Adipocyte (in vitro differentiated cells): Measurements from ENCODE around the gene RYR3.

Experiments
- DNase-seq: peaks from one replicate; pipeline ENCODE4 v3.0.0-alpha.2; 2015; ENCODE audit warnings: low read depth
- H3K27me3 ChIP-seq: replicated peaks from 2 replicates; pipeline ENCODE4 v1.7.0; 2013; ENCODE audit warnings: mild to moderate bottlenecking, low read length, moderate library complexity; ENCODE audit not compliant: control insufficient read depth, insufficient read depth
- H3K36me3 ChIP-seq: 2 replicates; pipeline ENCODE4 v1.7.0; 2013; ENCODE audit warnings: low read length, mild to moderate bottlenecking, moderate library complexity; ENCODE audit not compliant: control insufficient read depth, insufficient read depth, severe bottlenecking
- H3K4me1 ChIP-seq: 2 replicates; pipeline ENCODE4 v1.7.0; 2013; ENCODE audit warnings: mild to moderate bottlenecking, low read length, moderate library complexity; ENCODE audit not compliant: control insufficient read depth, insufficient read depth
- H3K4me3 ChIP-seq: 2 replicates; pipeline ENCODE4 v1.7.0; 2013; ENCODE audit warnings: mild to moderate bottlenecking, low read length, moderate library complexity
- H3K9ac ChIP-seq: 2 replicates; pipeline ENCODE4 v1.7.0; 2013; ENCODE audit warnings: mild to moderate bottlenecking, low read length, moderate library complexity
- H3K9me3 ChIP-seq: 2 replicates; pipeline ENCODE4 v1.7.0; 2013; ENCODE audit warnings: mild to moderate bottlenecking, low read length, moderate library complexity; ENCODE audit not compliant: control insufficient read depth

RYR3 gene

DNA sequence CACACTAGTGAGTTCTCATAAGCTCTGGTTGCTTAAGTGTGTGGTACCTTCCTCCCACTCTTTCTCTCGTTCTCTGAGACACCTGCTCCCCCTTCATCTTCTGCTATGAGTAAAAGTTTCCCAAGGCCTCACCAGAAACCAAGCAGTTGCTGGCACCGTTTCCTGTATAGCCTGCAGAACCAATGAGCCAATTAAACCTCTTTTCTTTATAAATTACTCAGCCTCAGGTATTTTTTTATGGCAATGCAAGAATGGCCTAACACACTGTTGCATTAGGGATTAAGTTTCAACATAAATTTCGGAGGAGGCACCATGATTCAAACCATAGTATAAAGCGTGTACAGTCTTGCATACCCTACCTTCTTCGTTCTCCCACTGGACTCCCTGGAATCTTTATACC lies 405.3 kb downstream of the RYR3 start:
- Histone ChIP-seq H3K4me1 (no peaks in the 10 kb centered on the region), H3K4me3 (no peak overlapping the region), H3K27me3 (no peaks in the 10 kb centered on the region), H3K9ac (no peak overlapping the region), H3K9me3 (no peaks in the 10 kb centered on the region), H3K36me3 (no peaks in the 10 kb centered on the region)
- DNase-seq = no peak

DNA sequence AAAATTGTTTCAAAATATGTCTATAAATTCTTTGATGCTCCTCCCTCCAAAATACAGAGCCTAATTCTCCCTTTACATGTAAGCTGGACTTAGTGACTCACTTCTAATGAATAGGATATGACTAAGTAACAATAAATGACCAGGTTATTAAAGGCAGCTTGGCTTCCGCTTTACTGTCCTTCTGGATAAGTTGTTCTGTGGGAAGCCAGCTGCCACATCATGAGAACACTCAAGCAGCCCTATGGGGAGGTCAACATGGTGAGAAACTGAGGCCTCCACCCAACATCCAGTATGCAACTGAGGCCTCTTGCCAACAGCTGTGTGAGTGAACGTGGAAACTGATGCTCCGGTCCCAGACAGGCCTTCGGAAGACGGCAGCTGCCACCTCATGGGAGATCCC lies 410.2 kb downstream of the RYR3 start:
- no peaks in the 10 kb centered on the region for H3K9me3 ChIP-seq
- H3K4me1 ChIP-seq = no peaks in the 10 kb centered on the region

DNA sequence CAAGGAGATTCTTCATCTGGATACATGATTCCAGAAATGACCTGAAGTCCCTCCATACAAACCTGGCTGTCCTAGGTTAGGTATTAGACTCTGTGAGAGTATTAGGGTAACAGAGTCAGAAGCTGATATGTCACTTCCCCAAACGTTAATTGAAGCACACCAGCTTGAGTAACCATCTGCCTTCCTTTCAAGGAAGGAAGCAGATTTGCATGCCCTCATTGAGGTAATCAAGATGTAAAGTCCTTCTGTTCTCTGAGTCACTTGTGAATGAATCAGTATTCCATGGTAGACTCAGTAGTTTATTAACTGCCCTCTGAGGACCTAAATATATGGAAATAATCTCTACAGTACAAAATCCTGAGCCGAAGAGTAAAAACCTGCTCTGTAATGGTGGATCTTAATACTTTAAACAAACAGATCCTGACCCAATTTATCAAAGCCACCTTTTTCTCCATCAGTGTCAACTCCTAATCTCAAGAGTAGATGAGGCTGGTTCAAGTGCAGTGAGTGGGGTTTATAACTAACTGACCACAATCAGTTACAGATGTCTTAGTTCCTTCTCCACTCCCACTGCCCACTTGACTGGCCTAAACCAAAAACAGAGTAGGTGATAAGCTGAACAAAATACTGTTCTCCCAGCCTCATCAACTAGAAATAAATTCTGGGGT lies 411.4 kb downstream of the RYR3 start:
- no peaks in the 10 kb centered on the region for H3K9me3 ChIP-seq
- no peaks in the 10 kb centered on the region for H3K4me1 ChIP-seq
- no peak overlapping the region for H3K4me3 ChIP-seq
- H3K27me3 ChIP-seq = no peaks in the 10 kb centered on the region
- H3K36me3 ChIP-seq = no peaks in the 10 kb centered on the region
- no peak overlapping the region for H3K9ac ChIP-seq
- DNase-seq = no peak

More for the DNA sequence above, 410.2 kb downstream of the RYR3 start:
- H3K4me3 ChIP-seq = no peak overlapping the region
- H3K36me3 ChIP-seq = no peaks in the 10 kb centered on the region
- no peak overlapping the region for H3K9ac ChIP-seq
- DNase-seq = no peak
- no peaks in the 10 kb centered on the region for H3K27me3 ChIP-seq

DNA sequence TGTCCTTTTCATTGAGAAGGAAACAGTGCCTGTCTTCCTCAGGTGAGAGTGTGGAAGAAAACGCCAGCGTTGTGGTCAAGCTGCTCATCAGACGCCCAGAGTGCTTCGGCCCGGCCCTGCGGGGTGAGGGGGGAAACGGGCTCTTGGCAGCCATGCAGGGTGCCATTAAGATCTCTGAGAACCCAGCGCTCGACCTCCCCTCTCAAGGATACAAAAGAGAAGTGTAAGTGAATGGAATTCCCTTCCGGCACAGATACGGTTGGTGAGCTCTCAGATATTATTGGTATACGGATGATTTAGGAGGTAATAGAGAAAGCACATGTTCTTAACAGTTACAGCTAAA lies 411.9 kb downstream of the RYR3 start:
- no peak for DNase-seq
- Histone ChIP-seq H3K9me3 (no peaks in the 10 kb centered on the region), H3K27me3 (no peaks in the 10 kb centered on the region), H3K4me3 (no peak overlapping the region), H3K4me1 (no peaks in the 10 kb centered on the region), H3K36me3 (no peaks in the 10 kb centered on the region), H3K9ac (no peak overlapping the region)

DNA sequence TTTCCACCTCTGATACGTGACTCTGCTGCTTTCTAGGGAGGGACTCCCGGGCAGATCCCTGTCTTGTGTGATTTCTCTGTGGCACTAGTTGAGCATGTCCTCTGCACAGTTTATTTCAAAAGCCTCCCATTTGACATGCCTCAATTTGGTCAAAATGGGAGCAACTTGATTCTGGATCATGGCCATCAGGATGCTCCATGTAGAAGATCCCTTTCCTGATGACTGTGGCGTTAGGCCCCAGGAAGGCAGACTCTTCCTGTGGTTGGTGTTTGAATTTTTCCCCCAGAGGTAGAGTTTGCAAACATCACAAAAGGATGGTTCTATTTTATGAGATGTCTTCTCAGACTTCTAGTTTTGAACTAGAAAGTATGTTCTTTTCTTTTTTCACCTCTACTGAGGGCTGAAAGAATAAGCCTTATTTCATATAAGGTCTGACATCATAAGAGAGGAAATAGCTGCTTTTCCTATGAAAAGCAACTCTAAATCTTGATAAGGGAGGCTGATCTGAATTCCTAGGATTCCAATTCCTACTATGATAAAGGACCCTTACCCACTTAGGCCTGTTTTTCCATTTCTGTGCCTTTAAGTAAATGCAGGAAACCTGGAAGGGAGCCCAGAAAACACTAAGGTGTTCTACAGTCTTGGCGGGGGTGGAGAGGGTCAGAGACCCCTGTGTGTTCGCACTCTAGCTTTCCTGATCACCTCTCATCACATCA lies 413.7 kb downstream of the RYR3 start:
- no peak for DNase-seq
- no peaks in the 10 kb centered on the region for H3K36me3 ChIP-seq
- no peaks in the 10 kb centered on the region for H3K4me1 ChIP-seq
- no peak overlapping the region for H3K4me3 ChIP-seq
- H3K9me3 ChIP-seq = no peaks in the 10 kb centered on the region
- H3K9ac ChIP-seq = no peak overlapping the region
- no peaks in the 10 kb centered on the region for H3K27me3 ChIP-seq

DNA sequence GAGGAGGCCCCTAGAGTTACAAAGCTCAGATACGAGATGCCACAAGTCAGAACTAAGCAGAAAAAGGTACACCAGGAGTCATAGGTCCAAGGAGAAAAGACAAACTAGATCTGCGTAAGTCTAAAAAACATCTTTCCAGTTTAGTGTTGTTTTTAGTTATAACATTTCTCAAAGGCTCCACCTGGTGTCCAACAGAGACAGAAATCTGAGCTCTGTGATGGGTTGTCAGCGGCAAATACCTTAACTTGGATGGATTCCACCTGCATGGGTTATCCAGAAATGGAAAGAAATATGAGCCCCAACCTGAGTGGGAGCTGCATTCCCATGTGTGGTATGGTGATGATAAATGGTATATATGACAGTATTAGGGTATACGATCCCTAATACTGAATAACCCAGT lies 418.9 kb downstream of the RYR3 start:
- no peak overlapping the region for H3K4me3 ChIP-seq
- peak; percentile 21 for DNase-seq
- H3K27me3 ChIP-seq = no peaks in the 10 kb centered on the region
- H3K9ac ChIP-seq = no peak overlapping the region
- no peaks in the 10 kb centered on the region for H3K4me1 ChIP-seq
- H3K36me3 ChIP-seq = no peaks in the 10 kb centered on the region
- H3K9me3 ChIP-seq = no peaks in the 10 kb centered on the region

DNA sequence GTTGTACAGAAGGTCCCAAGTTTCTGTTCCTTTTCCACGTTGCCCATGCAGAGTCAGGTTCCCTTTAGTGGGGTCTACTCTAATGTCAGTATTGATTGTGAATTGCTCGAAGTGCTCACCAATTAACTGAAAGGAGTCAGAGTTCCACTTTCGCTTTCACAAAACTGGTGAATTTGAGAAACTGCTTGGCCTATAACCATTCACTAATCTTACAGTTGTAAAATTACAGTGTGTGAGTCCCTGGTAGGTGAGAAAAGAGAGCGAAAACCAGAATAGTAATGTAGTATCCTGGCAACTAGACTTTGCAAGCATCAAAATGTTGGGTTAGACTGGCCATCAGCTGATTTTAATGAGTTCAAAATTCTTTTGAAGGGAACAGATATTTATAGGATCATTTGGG lies 420.0 kb downstream of the RYR3 start:
- H3K4me3 ChIP-seq = no peak overlapping the region
- no peak overlapping the region for H3K9ac ChIP-seq
- H3K27me3 ChIP-seq = no peaks in the 10 kb centered on the region
- no peaks in the 10 kb centered on the region for H3K4me1 ChIP-seq
- H3K9me3 ChIP-seq = no peaks in the 10 kb centered on the region
- no peak for DNase-seq
- no peaks in the 10 kb centered on the region for H3K36me3 ChIP-seq

DNA sequence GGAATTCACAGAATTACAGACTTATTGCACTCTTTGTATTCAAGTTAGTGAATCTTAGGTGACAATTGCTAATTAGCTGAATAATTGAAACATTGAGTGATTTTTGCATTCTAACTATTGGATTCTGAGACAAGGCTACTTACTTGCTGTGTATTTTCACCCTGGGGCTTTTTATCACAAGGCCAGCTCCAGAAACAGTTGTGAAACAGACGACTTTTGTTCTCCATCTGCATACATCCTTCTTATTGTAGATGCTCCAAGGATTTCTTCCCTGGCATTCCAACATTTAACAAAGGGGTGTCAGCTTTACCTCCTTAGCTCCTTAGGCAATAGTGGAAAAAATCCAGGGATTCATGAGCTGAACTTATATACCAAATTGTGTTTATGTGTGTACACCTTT lies 424.4 kb downstream of the RYR3 start:
- H3K9ac ChIP-seq = no peak overlapping the region
- H3K4me3 ChIP-seq = no peak overlapping the region
- H3K4me1 ChIP-seq = no peaks in the 10 kb centered on the region
- no peak for DNase-seq
- H3K9me3 ChIP-seq = no peaks in the 10 kb centered on the region
- no peaks in the 10 kb centered on the region for H3K36me3 ChIP-seq
- H3K27me3 ChIP-seq = peaks cover 21% of the 10 kb centered on the region

DNA sequence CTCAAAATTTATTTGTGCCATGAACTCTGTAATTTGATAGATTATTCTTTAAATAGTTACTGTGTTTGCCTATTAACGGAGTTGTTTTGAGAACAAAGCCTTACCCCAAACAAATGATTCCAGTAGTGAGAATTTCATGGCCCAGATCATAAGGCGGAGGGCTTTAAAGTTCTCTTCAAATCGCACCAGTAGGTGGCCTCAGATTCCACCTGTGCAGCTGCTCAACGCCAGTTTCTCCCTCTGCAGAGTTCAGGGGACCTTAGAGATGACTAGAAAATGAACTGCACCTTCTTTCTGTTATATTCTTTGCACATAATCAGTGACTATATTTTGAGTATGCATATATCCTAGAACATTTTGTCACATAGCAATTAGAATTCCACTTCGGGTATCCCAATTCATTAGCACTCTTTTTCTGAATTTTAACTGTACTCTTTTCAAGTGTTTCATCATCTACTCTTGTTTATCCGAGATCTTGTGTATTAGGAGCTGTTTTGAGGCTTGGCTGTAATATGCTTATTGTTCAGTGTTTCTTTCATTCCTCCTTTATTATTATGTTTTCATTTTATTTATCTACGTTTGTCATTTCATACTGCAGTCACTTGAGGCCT lies 425.0 kb downstream of the RYR3 start:
- no peak overlapping the region for H3K9ac ChIP-seq
- no peaks in the 10 kb centered on the region for H3K4me1 ChIP-seq
- no peak overlapping the region for H3K4me3 ChIP-seq
- H3K9me3 ChIP-seq = no peaks in the 10 kb centered on the region
- peak; percentile 45 for DNase-seq
- H3K36me3 ChIP-seq = no peaks in the 10 kb centered on the region
- H3K27me3 ChIP-seq = peaks cover 24% of the 10 kb centered on the region

DNA sequence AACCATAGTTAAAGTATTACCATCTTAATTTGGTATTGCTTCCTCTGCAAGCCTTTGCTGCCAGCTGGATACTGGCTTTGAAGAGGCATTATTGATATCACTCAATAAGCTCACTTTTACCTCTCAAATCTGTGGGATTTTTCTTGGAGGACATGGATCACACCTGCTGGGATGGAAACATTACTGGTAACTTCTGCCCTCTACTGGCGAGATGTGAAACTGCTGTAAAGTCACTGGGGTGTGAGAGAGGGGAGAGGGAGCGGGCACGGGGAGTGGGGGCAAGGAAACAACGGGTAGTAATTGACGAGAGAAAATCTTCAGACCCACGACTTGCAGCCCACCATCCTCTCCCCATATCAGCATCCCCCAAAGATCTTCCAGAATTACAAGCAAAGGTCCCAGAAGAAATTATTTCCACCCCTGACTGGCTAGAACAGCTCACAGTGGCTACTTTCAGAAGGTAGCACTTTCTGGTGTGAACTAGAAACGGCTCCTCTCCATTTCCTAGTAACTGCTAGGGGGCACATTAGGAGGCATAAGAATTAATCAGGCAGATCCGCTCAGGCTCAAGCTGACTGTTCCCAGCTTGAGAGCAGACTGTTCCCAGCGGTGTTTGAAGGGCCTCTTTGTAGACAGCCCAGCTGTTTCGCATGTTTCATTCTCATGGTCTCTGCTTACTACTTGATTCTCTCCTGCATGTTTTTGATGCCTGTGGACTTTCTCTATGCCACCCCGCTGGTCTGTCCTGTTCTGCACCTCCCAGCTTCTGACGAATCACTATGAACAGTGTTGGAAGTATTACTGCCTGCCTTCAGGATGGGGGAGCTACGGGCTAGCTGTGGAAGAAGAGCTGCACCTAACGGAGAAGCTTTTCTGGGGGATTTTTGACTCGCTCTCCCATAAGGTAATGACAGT lies 427.2 kb downstream of the RYR3 start:
- H3K9me3 ChIP-seq = no peaks in the 10 kb centered on the region
- peaks cover 9% of the 10 kb centered on the region for H3K4me1 ChIP-seq
- H3K9ac ChIP-seq = no peak overlapping the region
- H3K27me3 ChIP-seq = peaks cover 26% of the 10 kb centered on the region
- no peak overlapping the region for H3K4me3 ChIP-seq
- peak; percentile 70 for DNase-seq
- no peaks in the 10 kb centered on the region for H3K36me3 ChIP-seq
